ENCODE measurements around the gene LRRC1. TPM values are rescaled to one million over a fixed set of nuclear protein-coding genes. Genes with fewer than 3 reads are reported as not detected.

The LRRC1 gene
- total RNA-seq, 1 experiment from 2014 or later = 18.1 TPM

DNA sequence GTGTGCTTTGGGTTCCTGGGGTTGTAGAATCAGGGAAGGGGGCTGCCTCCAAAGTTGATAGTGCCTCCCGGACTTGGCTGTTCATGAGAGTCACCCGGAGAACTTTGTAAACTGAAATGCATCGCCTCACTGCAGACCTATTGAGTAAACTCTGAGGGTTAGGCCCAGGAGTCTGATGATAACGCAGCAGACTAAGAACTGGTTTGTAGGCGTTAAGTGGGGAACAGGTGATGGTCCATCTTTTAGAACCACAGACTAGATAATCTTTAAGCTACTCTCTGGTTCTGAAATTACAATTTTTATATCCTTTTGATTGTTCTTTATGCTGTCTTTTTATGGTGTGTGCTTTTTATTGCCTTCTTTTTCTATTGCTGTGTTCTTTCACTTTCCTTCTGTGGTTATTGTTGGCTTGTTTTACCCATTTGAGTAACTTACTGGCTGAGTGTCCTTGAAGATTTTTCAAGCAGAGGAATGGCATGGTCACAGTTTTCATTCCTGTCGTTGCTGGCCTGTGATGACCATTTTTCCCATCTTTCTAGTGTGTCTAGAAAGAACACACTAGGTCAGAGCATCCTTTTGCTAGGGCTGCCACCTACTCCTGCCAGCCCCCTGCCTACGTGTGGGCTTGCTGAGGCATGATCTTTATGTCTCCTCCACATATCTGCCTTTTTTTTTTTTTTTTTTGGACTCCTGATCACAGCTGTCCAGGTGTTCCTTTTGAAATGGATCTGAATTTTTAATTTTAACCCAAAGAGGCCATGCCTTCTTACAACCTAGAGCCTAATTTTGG lies 30.9 kb downstream of the LRRC1 start:
- Histone ChIP-seq H3F3A (ENCODE audit: low read length, unreplicated experiment) (no peaks in the 10 kb centered on the region), H3K4me2 (ENCODE audit: low read length) (no peak overlapping the region), H4K20me1 (ENCODE audit: low read length) (peaks cover 8% of the 10 kb centered on the region; the same call in 1 of the 2 replicates), H2AFZ (ENCODE audit: low read length) (no peak overlapping the region), H3K9me3 (ENCODE audit: low read length) (no peaks in the 10 kb centered on the region), H3K27ac (ENCODE audit: low read length) (no peak overlapping the region), H3K36me3 (ENCODE audit: low read depth, low read length) (no peaks in the 10 kb centered on the region), H3K4me1 (ENCODE audit: insufficient read depth, low read length) (peaks cover 11% of the 10 kb centered on the region), H3K4me3 (ENCODE audit: low read length) (no peak overlapping the region), H3K27me3 (ENCODE audit: low read length) (no peaks in the 10 kb centered on the region), H3K79me2 (ENCODE audit: low read length) (peaks cover 86% of the 10 kb centered on the region), H3K9ac (ENCODE audit: low read length) (no peak overlapping the region), H3K9me2 (replicated peaks; ENCODE audit: low read length) (no peaks in the 10 kb centered on the region)
- ATAC-seq (no peak), DNase-seq (no peak)
- CTCF ChIA-PET = no interaction called here
- intact Hi-C loops (cut with micrococcal nuclease) = no loop called here
- BruUV-seq (replicated peaks) = no TSS peak
- TF ChIP-seq EZH2 (IDR thresholded peaks at IDR 0.05; ENCODE audit: low read length, unreplicated experiment) = no peak
- no peak for TF ChIP-seq EZH2phosphoT487 (IDR thresholded peaks at IDR 0.05; ENCODE audit: borderline replicate concordance, low read length)
- TF ChIP-seq, protein P1, sequence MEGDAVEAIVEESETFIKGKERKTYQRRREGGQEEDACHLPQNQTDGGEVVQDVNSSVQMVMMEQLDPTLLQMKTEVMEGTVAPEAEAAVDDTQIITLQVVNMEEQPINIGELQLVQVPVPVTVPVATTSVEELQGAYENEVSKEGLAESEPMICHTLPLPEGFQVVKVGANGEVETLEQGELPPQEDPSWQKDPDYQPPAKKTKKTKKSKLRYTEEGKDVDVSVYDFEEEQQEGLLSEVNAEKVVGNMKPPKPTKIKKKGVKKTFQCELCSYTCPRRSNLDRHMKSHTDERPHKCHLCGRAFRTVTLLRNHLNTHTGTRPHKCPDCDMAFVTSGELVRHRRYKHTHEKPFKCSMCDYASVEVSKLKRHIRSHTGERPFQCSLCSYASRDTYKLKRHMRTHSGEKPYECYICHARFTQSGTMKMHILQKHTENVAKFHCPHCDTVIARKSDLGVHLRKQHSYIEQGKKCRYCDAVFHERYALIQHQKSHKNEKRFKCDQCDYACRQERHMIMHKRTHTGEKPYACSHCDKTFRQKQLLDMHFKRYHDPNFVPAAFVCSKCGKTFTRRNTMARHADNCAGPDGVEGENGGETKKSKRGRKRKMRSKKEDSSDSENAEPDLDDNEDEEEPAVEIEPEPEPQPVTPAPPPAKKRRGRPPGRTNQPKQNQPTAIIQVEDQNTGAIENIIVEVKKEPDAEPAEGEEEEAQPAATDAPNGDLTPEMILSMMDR (conservative IDR thresholded peaks at IDR 0.05; ENCODE audit: low read depth, low read length) = no peak
- POLR2A ChIA-PET (ENCODE audit: unreplicated experiment) = no interaction called here

DNA sequence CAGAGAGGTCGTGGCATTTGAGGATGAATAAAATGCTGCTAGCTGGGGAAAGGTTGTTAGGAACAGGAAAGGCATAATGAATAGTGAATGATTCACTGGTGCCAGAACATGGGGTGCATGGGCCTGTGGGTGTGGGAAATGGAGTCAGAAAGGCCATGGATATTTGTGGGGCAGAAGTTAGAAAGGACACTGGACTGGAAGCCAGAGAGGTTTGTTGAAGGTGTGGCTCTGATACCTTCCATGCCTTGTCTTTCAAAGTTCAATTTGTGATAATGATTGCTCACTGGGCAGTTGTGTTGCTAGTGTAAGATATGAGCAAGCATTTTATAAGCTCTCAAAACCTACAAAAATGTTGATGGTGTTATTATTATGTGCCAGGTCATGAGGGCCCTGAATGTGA lies 32.7 kb downstream of the LRRC1 start:
- H3K4me2 ChIP-seq (ENCODE audit: low read length) = no peak overlapping the region
- peak; percentile 14 for DNase-seq
- H4K20me1 ChIP-seq (ENCODE audit: low read length) = peaks cover 12% of the 10 kb centered on the region; the same call in 1 of the 2 replicates
- H3K4me1 ChIP-seq (ENCODE audit: insufficient read depth, low read length) = peaks cover 11% of the 10 kb centered on the region
- no peaks in the 10 kb centered on the region for H3K36me3 ChIP-seq (ENCODE audit: low read depth, low read length)
- intact Hi-C loops (cut with micrococcal nuclease) = no loop called here
- TF ChIP-seq EZH2phosphoT487 (IDR thresholded peaks at IDR 0.05; ENCODE audit: borderline replicate concordance, low read length) = no peak
- TF ChIP-seq, protein P1 (conservative IDR thresholded peaks at IDR 0.05; ENCODE audit: low read depth, low read length) = no peak
- TF ChIP-seq EZH2 (IDR thresholded peaks at IDR 0.05; ENCODE audit: low read length, unreplicated experiment) = no peak
- H3K9me3 ChIP-seq (ENCODE audit: low read length) = no peaks in the 10 kb centered on the region
- ChIA-PET CTCF (no interaction called here), POLR2A (ENCODE audit: unreplicated experiment) (no interaction called here)
- H3K9ac ChIP-seq (ENCODE audit: low read length) = no peak overlapping the region
- H3K27me3 ChIP-seq (ENCODE audit: low read length) = no peaks in the 10 kb centered on the region
- no peak overlapping the region for H3K27ac ChIP-seq (ENCODE audit: low read length)
- no TSS peak for BruUV-seq (replicated peaks)
- H3K9me2 ChIP-seq (replicated peaks; ENCODE audit: low read length) = no peaks in the 10 kb centered on the region
- no peaks in the 10 kb centered on the region for H3F3A ChIP-seq (ENCODE audit: low read length, unreplicated experiment)
- no peak overlapping the region for H3K4me3 ChIP-seq (ENCODE audit: low read length)
- H2AFZ ChIP-seq (ENCODE audit: low read length) = no peak overlapping the region
- H3K79me2 ChIP-seq (ENCODE audit: low read length) = peaks cover 94% of the 10 kb centered on the region
- peak; percentile 46 for ATAC-seq

DNA sequence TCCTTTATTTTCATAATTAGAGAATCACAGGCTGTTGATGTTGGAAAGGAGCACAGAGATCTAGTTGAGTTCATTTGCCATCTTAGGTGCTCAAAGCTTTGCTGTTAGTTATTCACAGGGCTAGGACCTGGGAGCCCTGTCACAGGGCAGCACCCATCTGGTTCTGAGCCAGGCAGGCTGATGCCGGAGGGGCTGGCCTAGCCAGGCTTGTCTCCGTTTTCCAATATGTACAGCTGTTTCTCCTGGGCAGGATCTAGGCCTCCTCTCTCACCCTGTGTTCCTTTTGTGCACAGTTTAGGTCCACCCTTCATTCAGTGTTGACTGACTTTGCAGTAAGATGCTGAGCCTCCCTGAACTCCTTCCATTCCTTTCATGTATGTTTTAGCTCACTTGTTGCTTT lies 33.4 kb downstream of the LRRC1 start:
- ATAC-seq = no peak
- no peak for DNase-seq
- no peaks in the 10 kb centered on the region for H3K9me2 ChIP-seq (replicated peaks; ENCODE audit: low read length)
- peaks cover 12% of the 10 kb centered on the region; the same call in 1 of the 2 replicates for H4K20me1 ChIP-seq (ENCODE audit: low read length)
- no peaks in the 10 kb centered on the region for H3K27me3 ChIP-seq (ENCODE audit: low read length)
- BruUV-seq (replicated peaks) = no TSS peak
- no peak overlapping the region for H3K27ac ChIP-seq (ENCODE audit: low read length)
- H3K9me3 ChIP-seq (ENCODE audit: low read length) = no peaks in the 10 kb centered on the region
- no peaks in the 10 kb centered on the region for H3K36me3 ChIP-seq (ENCODE audit: low read depth, low read length)
- TF ChIP-seq, protein P1 (conservative IDR thresholded peaks at IDR 0.05; ENCODE audit: low read depth, low read length) = no peak
- TF ChIP-seq EZH2phosphoT487 (IDR thresholded peaks at IDR 0.05; ENCODE audit: borderline replicate concordance, low read length) (no peak), EZH2 (IDR thresholded peaks at IDR 0.05; ENCODE audit: low read length, unreplicated experiment) (no peak)
- H3K4me3 ChIP-seq (ENCODE audit: low read length) = no peak overlapping the region
- H3K4me1 ChIP-seq (ENCODE audit: insufficient read depth, low read length) = peaks cover 11% of the 10 kb centered on the region
- POLR2A ChIA-PET (ENCODE audit: unreplicated experiment) = no interaction called here
- H3K9ac ChIP-seq (ENCODE audit: low read length) = no peak overlapping the region
- no peaks in the 10 kb centered on the region for H3F3A ChIP-seq (ENCODE audit: low read length, unreplicated experiment)
- no peak overlapping the region for H3K4me2 ChIP-seq (ENCODE audit: low read length)
- CTCF ChIA-PET = no interaction called here
- H3K79me2 ChIP-seq (ENCODE audit: low read length) = peaks cover 91% of the 10 kb centered on the region
- intact Hi-C loops (cut with micrococcal nuclease) = no loop called here
- no peak overlapping the region for H2AFZ ChIP-seq (ENCODE audit: low read length)

Measured in PC-3 (cell line).